Activated CD8-positive, alpha-beta memory T cell treated with anti-CD3 and anti-CD28 coated beads, Interleukin-2, amount 50 U/mL, for 1 hour (primary cell): ENCODE measurements around the gene COCH.

ENCODE experiments used
- DNase-seq: peaks from one replicate; pipeline ENCODE4 v3.0.0-alpha.2; 2020; ENCODE audit errors: extremely low read depth

The COCH gene

DNA sequence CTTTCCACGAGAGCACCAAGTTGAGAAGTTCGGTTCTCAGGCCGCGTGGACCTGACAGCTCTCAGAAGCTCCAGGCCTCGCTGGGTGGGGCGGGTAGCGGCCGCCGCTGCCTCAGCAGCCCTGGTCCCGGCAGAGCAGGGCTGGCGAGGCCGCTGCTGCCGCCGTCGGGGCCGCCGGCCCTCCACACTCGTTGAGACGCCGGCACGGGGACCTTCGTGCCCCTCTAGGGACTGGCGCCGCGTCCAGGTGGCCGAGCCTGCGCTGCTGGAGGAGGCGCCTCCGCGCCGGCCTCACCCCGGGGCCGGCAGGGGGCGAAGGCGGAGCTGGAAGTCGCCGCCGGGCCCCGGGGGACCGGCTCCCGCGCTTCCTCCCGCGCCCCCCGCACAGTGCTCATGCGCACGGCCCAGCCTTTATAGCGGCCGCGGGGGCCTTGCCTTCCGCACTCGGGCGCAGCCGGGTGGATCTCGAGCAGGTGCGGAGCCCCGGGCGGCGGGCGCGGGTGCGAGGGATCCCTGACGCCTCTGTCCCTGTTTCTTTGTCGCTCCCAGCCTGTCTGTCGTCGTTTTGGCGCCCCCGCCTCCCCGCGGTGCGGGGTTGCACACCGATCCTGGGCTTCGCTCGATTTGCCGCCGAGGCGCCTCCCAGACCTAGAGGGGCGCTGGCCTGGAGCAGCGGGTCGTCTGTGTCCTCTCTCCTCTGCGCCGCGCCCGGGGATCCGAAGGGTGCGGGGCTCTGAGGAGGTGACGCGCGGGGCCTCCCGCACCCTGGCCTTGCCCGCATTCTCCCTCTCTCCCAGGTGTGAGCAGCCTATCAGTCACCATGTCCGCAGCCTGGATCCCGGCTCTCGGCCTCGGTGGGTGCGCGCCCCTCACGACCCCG lies at the start of gene COCH:
Gene COCH (plus strand): TSS at position 440 of the 879 bp plus-strand sequence. CDS start 380 bp downstream, at position 820.
- no peak for DNase-seq

DNA sequence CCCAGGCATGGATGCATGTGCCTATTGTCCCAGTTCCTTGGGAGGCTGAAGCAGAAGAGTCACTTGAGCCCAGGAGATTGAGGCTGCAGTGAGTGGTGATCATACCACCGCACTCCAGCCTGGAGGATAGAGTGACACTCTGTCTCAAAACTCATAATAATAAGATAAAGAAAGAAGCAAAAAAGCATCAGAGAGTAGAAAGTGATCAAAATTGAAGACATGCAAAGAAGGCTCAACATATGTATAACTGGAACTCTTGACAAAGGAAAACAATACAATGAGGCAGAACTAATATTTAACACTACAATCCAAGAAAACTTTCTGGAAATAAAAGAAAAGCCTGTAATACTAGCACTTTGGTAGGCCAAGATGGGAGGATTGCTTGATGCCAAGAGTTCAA lies 48.3 kb upstream of the COCH start:
- DNase-seq = no peak

DNA sequence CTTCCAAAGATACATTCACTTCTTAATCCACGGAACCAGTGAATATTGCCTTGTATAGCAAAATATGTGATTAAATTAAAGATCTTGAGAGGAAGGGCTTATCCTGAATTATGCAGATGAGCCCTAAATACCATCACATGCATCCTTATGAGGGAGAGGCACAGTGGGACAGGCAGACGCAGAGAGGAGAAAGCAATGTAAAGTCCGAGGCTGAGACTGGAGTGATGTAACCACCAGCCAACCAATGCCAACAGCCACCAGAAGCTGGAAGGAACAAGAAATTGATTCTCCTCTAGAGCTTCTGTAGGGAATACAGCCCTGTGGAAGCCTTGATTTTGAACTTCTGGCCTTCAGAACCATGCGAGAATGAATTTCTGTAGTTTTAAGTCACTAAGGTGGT lies 44.5 kb upstream of the COCH start:
- DNase-seq = no peak

DNA sequence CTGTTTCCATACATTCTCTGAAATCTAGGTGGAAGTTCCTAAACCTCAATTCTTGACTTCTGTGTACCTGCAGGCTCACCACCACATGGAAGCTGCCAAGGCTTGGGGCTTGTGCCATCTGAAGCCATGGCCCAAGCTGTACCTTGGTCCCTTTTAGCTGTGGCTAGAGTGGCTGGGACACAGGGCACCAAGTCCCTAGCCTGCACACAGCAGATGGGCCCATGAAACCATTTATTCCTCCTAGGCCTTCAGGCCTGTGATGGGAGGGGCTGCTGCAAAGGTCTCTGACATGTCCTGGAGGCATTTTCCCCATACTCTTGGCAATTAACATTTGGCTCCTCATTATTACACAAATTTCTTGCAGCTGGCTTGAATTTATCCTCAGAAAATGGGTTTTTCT lies 40.0 kb upstream of the COCH start:
- DNase-seq = no peak

DNA sequence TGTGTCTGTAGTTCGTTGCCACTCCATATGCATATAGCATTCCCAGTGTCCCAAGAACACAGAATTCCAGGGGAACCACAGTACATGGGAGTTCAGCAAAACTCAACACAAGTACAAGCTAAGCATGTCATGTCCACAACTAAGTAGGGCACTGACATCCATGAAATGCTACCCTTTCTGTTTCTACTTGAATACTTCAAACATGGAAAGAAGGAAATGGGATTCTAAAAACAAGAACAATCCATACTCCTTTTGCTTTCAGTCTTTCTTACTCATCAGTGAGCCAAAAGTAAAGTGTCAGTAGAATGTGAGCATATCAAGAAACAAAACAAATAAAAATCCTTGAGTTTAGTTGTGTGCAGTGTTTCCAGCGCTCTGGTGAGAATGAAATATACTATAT lies 36.0 kb upstream of the COCH start:
- DNase-seq = no peak

DNA sequence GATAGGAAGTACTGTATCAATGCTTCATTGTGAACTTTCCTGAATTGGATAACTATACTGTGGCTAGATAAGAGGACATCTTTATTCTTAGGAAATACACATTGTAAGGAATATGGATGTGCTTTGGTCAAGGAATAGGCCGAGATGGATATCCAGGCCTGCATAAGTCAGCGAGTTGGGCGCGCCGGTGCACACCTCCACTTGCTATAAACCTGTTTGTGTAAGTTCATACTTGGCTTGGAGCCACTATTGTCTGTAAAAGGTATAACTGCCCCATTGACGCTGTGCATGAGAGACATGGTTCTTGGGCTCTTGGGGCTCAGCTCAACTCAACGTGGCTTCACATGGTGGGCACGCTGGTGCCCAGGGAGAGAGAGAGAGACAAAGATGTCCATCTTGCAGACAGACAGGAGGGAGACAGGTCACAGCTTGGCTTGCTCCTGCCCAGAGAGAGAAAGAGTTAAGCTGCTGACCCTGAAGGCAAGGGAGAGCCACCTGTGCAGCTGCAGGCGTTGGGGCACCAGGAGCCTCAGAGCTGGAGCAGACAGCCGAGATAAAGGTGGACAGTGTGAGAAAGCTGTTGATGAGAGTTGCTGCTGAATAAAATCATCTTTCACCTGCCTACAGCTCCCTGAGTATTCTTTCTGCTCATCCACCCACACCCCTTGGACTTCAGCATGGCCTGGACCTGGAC lies 34.1 kb upstream of the COCH start:
- DNase-seq = no peak

DNA sequence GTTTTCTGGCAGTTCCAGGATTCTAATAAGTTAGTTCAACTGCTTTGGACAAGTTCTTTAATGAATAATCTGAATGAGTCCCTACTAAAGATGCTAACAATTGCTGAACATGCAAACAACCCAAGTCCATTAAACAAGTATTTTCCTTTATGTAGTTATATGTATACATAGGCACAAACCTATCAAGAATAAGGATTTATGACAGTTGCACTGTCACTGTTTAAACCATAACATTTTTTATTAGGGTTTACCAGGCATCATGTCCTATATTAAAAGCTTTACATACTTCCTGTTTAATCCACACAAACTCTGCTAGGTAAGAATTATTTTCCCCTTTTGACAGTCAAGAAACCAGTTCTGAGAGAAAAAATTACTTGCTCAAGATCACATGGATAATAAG lies 31.9 kb upstream of the COCH start:
- no peak for DNase-seq

DNA sequence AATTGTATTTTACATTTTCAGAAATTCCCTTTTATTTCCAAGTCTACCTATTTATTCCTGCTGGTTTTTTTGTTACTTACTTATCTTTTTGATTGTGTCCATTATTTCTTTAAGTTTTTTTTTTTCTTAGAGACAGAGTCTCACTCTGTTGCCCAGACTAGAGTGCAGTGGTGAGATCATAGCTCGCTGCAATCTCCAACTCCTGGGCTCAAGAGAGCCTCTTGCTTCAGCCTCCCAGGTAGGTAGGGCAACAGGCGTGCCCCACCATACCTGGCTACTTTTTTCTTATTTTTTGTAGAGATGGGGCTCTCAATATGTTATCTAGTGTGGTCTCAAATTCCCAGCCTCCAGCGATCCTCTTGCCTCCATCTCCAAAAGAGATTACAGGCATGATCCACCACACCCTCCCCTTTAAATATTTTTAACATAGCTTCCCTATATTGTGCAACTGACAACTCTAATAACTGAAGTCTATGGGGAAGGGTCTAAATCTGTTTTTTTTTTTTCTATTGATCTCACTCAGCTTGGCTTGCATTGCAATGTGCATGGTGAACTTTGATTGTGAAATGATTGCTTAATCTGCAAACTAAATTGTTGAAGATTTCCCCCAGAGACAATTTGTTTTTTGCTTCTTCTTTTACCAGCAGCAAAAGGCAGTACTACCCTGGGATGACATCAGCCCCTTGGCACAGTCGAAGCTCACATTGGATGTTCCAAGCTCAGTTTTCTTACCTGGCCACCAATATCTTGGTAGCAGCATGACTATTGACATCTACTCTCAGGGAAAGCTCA lies 25.7 kb upstream of the COCH start:
- no peak for DNase-seq

DNA sequence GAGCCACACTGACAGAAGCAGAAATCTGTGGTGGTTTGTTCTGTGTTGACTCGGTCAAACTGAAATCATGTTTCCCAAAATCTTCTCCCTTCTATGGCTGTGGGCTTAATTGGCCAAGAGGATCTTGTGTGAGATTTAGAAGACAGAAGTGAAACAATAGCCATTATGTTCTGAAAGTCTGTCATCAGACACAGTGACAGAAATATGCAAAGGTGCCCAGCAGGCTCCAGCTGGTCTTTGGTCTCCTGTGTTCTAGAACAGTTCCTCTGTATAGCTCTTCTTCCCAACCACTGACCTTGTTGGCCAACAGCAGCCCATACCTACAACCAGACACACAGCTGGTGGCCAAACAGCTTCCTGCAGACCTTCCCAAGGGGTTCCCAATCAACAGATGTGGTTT lies 25.0 kb upstream of the COCH start:
- no peak for DNase-seq

DNA sequence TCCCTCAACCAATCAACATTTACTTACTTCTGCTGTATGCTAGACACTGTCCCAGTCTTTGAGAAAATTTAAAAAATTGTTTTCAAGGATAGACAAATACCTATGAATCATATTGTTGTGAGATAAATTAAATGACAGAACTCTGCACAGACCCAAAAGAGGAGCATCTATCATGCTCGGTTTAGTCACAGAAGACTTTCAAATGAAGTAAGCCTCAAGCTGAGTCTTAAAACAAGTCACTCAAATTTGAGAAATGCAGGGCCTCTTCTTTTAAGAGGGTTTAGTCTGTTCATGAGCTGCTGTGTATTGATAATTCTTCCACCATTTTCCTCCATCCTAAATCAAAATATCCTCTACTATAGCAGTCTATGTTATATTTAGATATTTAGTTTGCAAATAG lies 24.4 kb upstream of the COCH start:
- no peak for DNase-seq

DNA sequence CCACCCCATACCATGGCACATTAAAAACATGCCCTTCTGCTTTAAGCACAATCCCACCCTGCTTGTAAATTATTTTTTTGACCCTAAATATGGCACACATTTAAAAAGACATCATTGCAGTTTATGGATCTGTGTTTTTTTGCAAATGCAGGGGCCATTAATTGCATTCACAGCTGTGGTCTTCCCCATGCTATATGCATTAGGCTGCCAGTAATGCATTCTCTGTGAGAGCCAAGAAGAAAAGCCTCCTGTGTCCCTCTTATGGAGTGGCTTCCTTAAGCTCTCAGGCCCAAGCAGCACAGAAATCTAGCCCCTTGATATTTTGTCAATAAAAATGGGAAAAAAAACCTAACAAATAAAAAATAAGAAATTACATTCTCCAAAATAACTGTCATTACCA lies 20.4 kb upstream of the COCH start:
- no peak for DNase-seq

DNA sequence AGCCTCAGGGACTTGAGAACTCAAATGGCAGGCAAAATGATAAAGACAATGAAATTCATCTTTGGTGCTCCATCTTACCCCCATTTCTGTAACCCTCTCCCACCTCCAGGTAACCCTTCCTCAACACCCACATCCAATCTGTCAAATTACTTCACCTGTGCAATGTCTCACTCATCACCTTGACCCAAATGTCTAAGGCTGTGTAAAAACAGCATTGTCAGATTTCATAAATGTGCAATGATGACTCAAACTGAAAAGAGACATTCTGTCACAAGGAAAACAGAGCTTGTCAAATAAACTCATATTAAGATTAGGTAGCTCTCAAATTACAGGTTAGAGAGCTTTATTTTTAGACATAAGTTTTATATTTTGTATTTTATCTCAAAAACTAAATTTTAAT lies 19.9 kb upstream of the COCH start:
- DNase-seq = no peak

DNA sequence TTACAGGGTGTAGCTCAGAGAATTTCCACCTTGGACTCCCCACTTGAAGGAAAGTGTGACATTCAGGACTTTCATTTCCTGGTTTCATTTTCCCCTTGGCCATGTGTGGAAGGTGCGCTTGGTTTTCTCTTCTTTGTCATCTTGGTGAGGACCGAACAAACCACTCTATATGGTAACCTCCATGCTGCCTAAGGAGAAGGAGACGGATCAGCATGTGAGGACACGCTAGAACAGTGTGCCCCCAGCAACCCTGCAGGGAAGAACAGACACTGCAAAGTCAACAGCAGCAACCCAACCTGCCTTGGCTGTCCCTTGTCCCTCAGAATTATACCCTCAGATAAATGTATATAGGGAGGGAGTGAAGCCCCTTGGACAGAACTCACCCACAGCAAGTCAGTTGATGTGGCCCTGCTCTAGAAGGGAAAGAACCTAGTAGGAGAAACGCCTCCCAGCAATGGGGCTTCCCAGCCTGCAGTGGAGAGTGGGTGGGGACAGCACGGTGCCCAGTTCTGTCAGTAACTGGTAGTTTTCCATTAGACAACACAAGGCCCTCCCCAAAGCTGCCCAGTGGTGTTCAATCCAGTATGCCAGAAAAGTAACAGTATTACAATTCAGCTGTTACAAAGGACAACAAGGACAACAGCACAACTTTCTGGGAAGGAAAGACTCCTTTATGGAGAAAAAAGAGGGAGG lies 18.9 kb upstream of the COCH start:
- DNase-seq = no peak

DNA sequence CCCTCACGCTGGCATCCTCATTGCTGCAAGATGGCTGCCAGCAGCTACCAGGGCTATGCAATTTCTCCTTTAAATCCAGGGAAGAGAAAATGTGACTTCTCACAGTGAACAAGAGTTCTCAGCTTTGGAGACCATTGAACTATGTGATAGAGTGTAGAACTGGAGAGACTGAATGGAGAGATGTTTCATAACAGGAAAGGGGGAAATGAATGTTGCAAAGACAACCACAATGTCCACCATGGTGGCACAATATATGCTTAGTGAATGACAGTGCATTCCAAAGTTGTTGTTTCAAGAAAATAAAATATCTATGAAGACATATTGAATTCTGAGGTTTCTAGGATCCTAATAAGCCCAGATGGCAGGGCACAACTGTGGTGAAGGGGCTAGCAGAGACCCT lies 13.2 kb upstream of the COCH start:
- DNase-seq = no peak

DNA sequence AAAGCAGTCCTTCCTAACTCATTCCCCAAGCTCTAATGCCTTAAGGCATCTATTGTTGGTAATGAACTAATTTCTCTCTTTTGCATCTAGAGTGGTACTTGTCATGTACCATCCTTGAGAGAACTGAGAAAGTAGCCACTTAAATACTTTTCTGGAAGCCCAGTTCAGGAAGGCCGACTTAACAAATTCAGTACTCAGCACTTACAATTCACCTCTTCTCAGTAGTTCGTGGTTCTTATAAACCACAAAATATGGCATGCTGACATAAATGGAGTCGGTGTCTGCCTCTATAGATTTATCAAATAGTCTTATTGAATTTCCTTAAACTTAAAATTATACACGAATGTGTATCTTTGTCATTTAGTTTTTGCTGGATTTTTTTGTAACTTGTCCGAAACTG lies 9.4 kb upstream of the COCH start:
- no peak for DNase-seq

DNA sequence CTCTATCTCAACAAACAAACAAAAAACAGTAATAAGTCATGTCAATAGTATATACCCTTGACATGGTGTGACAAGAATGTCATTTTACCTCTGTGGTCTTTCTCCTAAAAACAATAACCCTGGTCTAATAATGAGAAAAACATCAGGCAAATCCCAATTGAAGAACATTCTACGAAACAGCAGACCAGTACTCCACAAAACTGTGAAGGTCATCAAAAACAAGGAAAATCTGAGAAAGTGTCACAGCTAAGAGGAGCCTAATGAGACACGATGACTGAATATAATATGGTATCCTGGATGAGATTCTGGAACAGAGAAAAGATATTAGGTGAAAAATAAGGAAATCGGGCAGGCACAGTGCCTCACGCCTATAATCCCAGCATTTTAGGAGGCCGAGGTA lies 5.6 kb upstream of the COCH start:
- DNase-seq = no peak

DNA sequence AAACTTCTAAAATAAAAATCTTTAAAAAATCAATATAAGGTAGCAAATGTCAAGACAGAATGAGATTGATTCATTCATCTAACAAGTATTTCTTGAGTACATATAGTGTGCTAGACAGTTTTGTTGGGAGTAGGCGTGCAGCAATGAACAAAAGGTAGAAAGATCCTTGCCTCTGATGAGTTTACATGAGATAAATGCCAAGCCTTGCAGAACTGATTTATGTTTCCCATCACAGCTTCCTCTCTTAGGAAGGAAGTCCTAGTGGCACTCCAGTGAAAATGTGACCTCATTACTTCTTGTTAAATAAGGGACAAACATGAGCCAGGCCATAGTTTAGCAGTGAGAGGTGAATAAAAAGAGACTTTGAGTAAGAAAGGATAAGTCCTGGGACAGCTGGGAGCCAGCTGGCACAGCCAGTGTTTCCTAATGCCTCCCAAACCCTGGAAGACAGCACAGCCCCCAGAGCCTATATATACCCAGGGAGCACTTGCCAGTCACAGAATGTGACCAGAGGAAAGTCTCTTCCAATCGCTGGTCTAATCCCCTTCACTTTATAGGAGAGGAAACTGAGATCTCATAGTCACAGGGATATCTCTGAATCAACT lies 4.7 kb upstream of the COCH start:
- DNase-seq = no peak

DNA sequence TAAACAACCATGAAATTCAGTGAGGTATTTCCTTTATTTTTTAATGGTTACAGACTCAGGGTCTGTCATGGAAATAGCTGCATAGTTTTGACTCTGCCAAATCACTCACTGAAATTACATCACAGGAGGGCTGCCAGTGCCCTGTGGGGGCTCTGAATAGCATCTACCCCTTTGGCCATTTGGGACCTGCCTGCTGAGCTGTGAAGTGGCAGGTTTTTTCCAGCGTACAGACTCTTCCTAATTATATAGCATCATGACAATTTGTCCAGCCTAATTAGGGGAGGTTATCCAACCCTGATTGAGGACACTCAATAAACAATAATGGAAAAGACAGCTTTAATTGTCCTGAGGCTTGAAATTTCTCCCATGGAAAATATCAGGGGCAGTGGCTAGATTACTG lies 1.8 kb upstream of the COCH start:
- no peak for DNase-seq

DNA sequence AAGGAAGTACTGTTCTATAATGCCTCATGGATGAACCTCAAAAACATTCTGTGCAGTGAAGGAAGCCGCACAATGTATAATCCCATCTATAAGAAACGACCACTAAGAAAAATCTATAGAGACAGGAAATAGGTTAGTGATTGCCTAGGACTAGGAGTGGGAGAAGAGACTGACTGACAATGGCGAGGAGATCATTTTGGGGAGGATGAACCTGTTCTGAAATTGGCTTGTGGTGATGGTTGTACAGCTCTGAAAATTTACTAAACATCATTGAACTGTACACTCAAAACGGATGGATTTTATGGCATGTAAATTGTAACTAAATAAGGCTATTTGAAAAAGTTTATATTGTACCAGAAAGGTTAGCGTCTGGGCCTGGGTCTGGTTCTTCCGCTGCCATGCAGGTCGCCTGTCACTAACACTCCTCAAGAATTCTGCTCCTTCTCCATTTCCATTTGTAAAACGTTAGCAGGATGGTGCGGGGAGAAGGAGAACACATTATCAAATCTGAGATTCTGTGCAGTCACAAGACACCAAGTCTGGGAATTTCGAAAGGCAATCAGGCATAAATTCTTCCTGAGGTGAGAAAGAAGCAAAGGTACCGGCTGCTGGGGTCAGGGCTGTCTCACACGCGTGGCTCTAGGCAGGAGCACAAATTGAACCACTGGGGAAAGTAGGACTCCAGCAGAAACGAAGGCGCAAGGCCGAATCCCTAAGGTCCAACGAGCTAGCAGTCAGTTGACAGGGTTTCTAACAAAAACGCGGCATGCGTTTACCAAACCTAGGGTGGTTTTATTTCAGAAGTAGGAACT lies 845 bp upstream of the COCH start:
- DNase-seq = no peak

DNA sequence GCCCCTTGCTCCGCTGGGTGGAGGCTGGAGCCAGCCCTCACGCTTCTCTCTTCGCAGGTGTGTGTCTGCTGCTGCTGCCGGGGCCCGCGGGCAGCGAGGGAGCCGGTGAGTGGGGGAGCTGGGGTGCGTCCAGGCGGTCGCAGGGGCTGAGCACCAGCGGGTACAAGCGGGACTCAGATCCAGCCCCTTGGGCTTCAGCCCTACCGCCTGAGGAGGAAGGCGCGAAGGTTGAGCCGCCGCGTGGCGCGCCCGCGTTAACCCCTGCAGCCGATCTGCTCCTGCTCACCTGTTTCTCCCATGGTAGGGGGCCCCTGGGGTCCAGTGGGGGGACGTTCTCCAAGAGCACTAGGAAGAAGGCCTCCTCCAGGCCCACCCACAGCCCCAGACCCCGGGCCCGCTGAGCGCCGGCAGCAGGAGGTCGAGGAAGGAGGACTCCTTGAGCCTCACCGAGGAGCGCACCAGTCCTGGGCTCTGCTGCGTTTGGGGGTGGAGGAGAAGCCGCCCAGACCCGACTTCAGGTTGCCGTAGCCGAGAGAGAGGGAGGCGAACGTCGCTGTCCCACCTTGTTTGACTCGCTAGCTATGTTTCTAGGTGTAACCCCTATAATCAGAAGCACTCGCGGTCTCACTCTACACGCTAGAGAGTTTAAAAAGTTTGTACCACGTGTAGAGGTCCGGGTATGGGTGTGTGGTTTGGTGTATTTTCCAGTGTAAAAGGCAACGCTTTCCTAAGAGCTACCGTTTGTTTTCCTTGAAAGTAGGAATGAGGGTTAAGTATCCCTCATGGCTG lies 834 bp downstream of the COCH start:
- DNase-seq = no peak
